Left lung (tissue), 10 donors: ENCODE results near the gene ZBTB7B. TPM values are rescaled to one million over a fixed set of nuclear protein-coding genes. Genes with fewer than 3 reads are reported as not detected.
A peak's percentile ranks its signal among the peaks of the same experiment; 100 is the strongest.

ENCODE experiments used
- ATAC-seq: fragments of 200-7000 bp; cut with Tn5 transposase; one replicate; pipeline ENCODE4 v1.9.1; 2020; ENCODE audit warnings: moderate library complexity
- DNase-seq, 4 donors: peaks; one replicate each; pipeline ENCODE4 v3.0.0-alpha.2; 2013 to 2020
- H3K27ac ChIP-seq, 2 donors: fragments of 200-600 bp; sonication (generic) in 1 of 2; one replicate each; pipeline versions ENCODE4 v1.5.0 to v1.8.0; 2020 to 2021
- H3K27me3 ChIP-seq, 2 donors: fragments of 200-600 bp; sonication (generic) in 1 of 2; one replicate each; pipeline versions ENCODE4 v1.5.0 to v1.8.0; 2020 to 2021
- H3K36me3 ChIP-seq, 2 donors: fragments of 200-600 bp; sonication (generic) in 1 of 2; one replicate each; pipeline versions ENCODE4 v1.5.0 to v1.8.0; 2020 to 2021
- H3K4me1 ChIP-seq, 2 donors: fragments of 200-600 bp; one replicate each; pipeline ENCODE4 v1.8.0; 2021
- H3K4me3 ChIP-seq, 2 donors: fragments of 200-600 bp; sonication (generic) in 1 of 2; one replicate each; pipeline versions ENCODE4 v1.5.0 to v1.8.0; 2020 to 2021; ENCODE audit warnings: mild to moderate bottlenecking in 1 of 2
- H3K9me3 ChIP-seq, 2 donors: fragments of 200-600 bp; sonication (generic) in 1 of 2; one replicate each; pipeline versions ENCODE4 v1.5.0 to v1.8.0; 2020 to 2021
- CTCF ChIP-seq, 2 donors: fragments of 200-600 bp; sonication (generic) in 1 of 2; IDR thresholded peaks; one replicate each; pipeline versions ENCODE4 v1.5.0 to v1.8.0; 2021; ENCODE audit warnings: antibody characterized with exemption in 2 of 2
- intact Hi-C, 2 donors: fragments of 100-400 bp; cut with DNase I; formaldehyde crosslinking; loops; one replicate each; pipeline versions ENCODE4 v1.11.2 to v1.14.2; 2022
- polyA plus RNA-seq, 6 donors: library from polyadenylated mRNA; unstranded; fragments of 120-200 nt; gene quantifications; one replicate each; pipeline ENCODE4 v1.2.1, GENCODE V29; 2013; ENCODE audit not compliant: insufficient read length in 6 of 6
- total RNA-seq, 2 donors: library from RNA; stranded (reverse); fragmentation: NEBNext Ultra II Directional; extraction: Animal tissue kit (Norgen Biotek cat#: 25700); gene quantifications; one replicate each; pipeline ENCODE4 v1.2.1, GENCODE V29; 2021
- donor health status: DM: no; HTN: yes; CAD: no.
- donor health status: DM: no; HTN: no; CAD: no.

ZBTB7B gene
- total and polyA plus RNA-seq, 8 donors, result 14.4 to 104 (median 19.0) TPM

- intact Hi-C loops, result no loop called here
- Histone ChIP-seq H3K9me3 (no peaks in the 10 kb centered on the region), H3K4me1 (peaks cover 0 to 19% of the 10 kb centered on the region in 2 donors), H3K27me3 (no peaks in the 10 kb centered on the region), H3K36me3 (no peaks in the 10 kb centered on the region), H3K4me3 (no peak overlapping the region), H3K27ac (no peak overlapping the region)
- DNase-seq (no peak), ATAC-seq (no peak)
- no peak for TF ChIP-seq CTCF (IDR thresholded peaks at IDR 0.05)
Measured at GRCh38 chr1:155043793-155044192, 41.2 kb downstream of the ZBTB7B start.

- no peak for TF ChIP-seq CTCF (IDR thresholded peaks at IDR 0.05)
- peak overlapping the region; percentile 14 to 16 for H3K27ac ChIP-seq
Measured at GRCh38 chr1:155044365-155044764, 41.8 kb downstream of the ZBTB7B start.

DNA sequence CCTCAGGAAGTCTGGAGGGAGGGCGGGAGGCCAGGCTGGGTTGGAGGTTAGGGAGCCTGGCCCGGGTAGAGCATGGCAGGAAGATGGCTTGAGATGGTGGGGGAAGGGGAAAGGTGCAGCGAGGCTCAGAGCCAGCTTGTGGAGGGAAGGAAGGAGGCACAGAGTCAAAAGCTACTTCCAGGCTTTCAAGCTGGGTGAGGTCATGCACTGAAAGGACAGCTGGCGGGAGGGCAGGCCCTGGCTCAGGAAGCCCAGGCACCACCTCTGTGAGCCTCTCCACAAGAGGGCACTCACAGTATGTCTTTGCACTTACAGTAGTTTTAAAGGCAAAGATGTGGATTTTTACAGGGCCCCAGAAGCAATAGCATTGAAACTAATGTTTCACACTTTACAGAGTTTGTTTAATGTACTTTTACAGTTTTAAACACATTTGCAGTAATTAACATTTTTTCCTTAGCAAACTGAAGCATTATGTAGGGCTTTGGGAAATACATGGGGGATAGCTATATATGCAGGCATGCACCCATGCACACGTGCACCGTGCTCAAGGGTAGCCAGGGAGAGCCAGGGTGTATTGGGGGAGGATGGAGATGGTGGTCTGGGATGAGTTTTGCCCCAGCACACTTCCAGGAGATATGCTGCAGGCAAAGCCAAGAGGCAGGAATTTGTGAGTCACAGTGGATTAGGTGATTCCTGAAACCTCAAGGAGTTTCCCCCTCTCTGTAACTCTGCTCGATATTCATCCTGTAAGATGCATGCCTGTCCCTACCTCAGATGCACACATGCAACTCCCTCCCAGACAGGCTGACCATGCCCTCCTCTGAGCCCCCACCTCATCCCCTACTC is 42.4 kb downstream of the ZBTB7B start:
- TF ChIP-seq CTCF (IDR thresholded peaks at IDR 0.05), result peak; percentile 58 to 79
- H3K4me1 ChIP-seq, result peaks cover 7 to 19% of the 10 kb centered on the region in 2 donors
- no peak overlapping the region for H3K4me3 ChIP-seq
- DNase-seq (peak; percentile 33 to 89 (median 83)), ATAC-seq (peak; percentile 98)
- intact Hi-C loops, result no loop called here
- peak overlapping the region; percentile 14 to 16 for H3K27ac ChIP-seq
- no peaks in the 10 kb centered on the region for H3K36me3 ChIP-seq
- no peaks in the 10 kb centered on the region for H3K9me3 ChIP-seq
- no peaks in the 10 kb centered on the region for H3K27me3 ChIP-seq

More at GRCh38 chr1:155044365-155044764, 41.8 kb downstream of the ZBTB7B start:
- H3K36me3 ChIP-seq, result no peaks in the 10 kb centered on the region
- no peak for DNase-seq
- H3K4me1 ChIP-seq, result peaks cover under 1 to 14% of the 10 kb centered on the region in 2 donors
- intact Hi-C loops, result no loop called here
- no peak overlapping the region for H3K4me3 ChIP-seq
- no peaks in the 10 kb centered on the region for H3K27me3 ChIP-seq
- no peaks in the 10 kb centered on the region for H3K9me3 ChIP-seq
- no peak for ATAC-seq

DNA sequence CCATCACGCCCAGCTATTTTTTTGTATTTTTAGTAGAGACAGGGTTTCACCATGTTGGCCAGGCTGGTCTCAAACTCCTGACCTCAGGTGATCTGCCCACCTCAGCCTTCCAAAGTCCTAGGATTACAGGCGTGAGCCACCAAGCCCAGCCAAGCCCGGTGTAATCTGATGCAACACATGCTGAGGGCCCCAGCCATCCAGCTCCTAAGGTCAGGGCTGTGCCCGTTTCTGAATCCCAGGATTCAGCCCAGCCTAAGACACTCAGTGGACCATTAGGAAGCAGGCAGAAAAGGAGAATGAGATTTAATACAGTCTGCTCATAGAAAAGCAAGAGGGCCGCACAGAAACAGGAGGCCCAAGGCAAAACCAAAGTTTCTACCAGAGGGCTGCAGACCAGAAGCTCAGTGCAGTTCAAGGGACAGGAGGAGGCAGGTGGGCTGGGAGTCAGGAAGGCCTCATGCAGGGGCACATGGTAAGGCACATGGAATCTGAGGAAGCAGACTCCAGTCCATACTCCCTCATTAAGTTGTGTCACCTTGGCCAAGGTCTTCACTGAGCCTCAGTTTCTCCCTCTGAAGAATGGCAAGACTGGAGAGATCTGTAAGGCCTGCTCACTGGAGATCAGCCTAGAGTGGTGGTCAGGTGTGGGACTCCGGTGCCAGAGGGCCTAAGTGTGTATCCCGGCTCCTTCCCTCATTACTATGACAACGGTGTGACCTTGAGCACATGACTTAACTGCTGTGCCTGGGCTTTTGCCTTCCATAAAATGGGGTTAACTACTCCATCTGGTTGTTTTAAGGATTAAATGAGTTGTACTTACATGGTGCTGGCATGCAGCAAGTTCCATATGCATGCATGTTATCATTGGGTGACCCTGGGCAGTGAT is 46.1 kb downstream of the ZBTB7B start:
- no peak for TF ChIP-seq CTCF (IDR thresholded peaks at IDR 0.05)
- Histone ChIP-seq H3K27ac (no peak overlapping the region), H3K36me3 (peaks cover 0 to 2% of the 10 kb centered on the region in 2 donors), H3K27me3 (no peaks in the 10 kb centered on the region), H3K9me3 (no peaks in the 10 kb centered on the region), H3K4me1 (peaks cover 15 to 50% of the 10 kb centered on the region in 2 donors), H3K4me3 (no peak overlapping the region)
- ATAC-seq (no peak), DNase-seq (no peak)
- intact Hi-C loops, result no loop called here
